IMR-90 (cell line): ENCODE measurements around the gene TRIAP1. TPM values are rescaled to one million over a fixed set of nuclear protein-coding genes. Genes with fewer than 3 reads are reported as not detected.
A peak's percentile ranks its signal among the peaks of the same experiment; 100 is the strongest.

Experiments
- ATAC-seq: fragments of 200-7000 bp; cut with Tn5 transposase; 2 replicates; pipeline ENCODE4 v1.9.1; 2020; ENCODE audit warnings: low read depth, mild to moderate bottlenecking, moderate library complexity
- BruUV-seq: library from RNA; stranded (reverse); fragments of 400-500 nt; replicated peaks from 2 replicates; lab custom pipeline; 2021; lab: Mats Ljungman, UMichigan
- CTCF ChIA-PET: fragments of 300-600 bp; formaldehyde crosslinking; extraction: SDS; loops from one replicate; lab custom pipeline; 2021; ENCODE audit warnings: antibody characterized with exemption; lab: Yijun Ruan, JAX
- POLR2A ChIA-PET: fragments of 300-600 bp; sonication (Branson Sonifier 250); formaldehyde crosslinking; loops from one replicate; lab custom pipeline; 2022; ENCODE audit warnings: antibody characterized with exemption; ENCODE audit not compliant: unreplicated experiment; lab: Charles Lee
- DNase-seq: peaks from one replicate; pipeline ENCODE4 v3.0.0; 2013
- H2AFZ ChIP-seq: replicated peaks from 2 replicates; pipeline ENCODE3; 2013; ENCODE audit warnings: low read length, mild to moderate bottlenecking; ENCODE audit not compliant: poor library complexity
- H2AK5ac ChIP-seq: 2 replicates; pipeline ENCODE4 v1.6.1; 2013; ENCODE audit warnings: low read depth, low read length, inconsistent platforms
- H2AK9ac ChIP-seq: replicated peaks from 2 replicates; pipeline ENCODE3; 2013; ENCODE audit warnings: mild to moderate bottlenecking, low read depth, low read length, moderate library complexity; ENCODE audit not compliant: poor library complexity
- H2BK120ac ChIP-seq: 2 replicates; pipeline ENCODE4 v1.6.1; 2013; ENCODE audit warnings: low read depth, low read length, inconsistent platforms
- H2BK15ac ChIP-seq: 3 replicates; pipeline ENCODE4 v1.6.1; 2013; ENCODE audit warnings: low read depth, low read length, inconsistent platforms
- H2BK20ac ChIP-seq: 2 replicates; pipeline ENCODE4 v1.6.1; 2013; ENCODE audit warnings: low read depth, mild to moderate bottlenecking, inconsistent platforms, low read length, moderate library complexity
- H2BK5ac ChIP-seq: 2 replicates; pipeline ENCODE4 v1.6.1; 2013; ENCODE audit warnings: mild to moderate bottlenecking, low read depth, low read length, inconsistent platforms; ENCODE audit not compliant: poor library complexity, severe bottlenecking
- H3K14ac ChIP-seq: replicated peaks from 2 replicates; pipeline ENCODE4 v1.6.1; 2013; ENCODE audit warnings: low read depth, low read length, inconsistent platforms
- H3K18ac ChIP-seq: 2 replicates; pipeline ENCODE4 v1.6.1; 2013; ENCODE audit warnings: low read depth, low read length, control low read depth
- H3K23ac ChIP-seq: 2 replicates; pipeline ENCODE4 v1.6.1; 2013; ENCODE audit warnings: low read depth, low read length, inconsistent platforms
- H3K27ac ChIP-seq: 2 replicates; pipeline ENCODE4 v1.5.1; 2013; ENCODE audit warnings: mild to moderate bottlenecking, control low read depth, low read length; ENCODE audit not compliant: insufficient read depth
- H3K27me3 ChIP-seq: 2 replicates; pipeline ENCODE4 v1.6.1; 2013; ENCODE audit warnings: low read length; ENCODE audit not compliant: control insufficient read depth, insufficient read depth
- H3K36me3 ChIP-seq: 2 replicates; pipeline ENCODE4 v1.6.1; 2013; ENCODE audit warnings: low read length, mixed read lengths; ENCODE audit not compliant: control insufficient read depth, insufficient read depth
- H3K4ac ChIP-seq: 2 replicates; pipeline ENCODE4 v1.6.1; 2013; ENCODE audit warnings: low read depth, low read length, inconsistent platforms
- H3K4me1 ChIP-seq: 2 replicates; pipeline ENCODE4 v1.6.1; 2013; ENCODE audit warnings: low read length, mixed read lengths; ENCODE audit not compliant: control insufficient read depth, insufficient read depth
- H3K4me2 ChIP-seq: 2 replicates; pipeline ENCODE4 v1.6.1; 2013; ENCODE audit warnings: low read depth, mild to moderate bottlenecking, control low read depth, low read length, moderate library complexity
- H3K4me3 ChIP-seq: 2 replicates; pipeline ENCODE4 v1.5.1; 2013; ENCODE audit warnings: low read depth, mild to moderate bottlenecking, control low read depth, low read length, moderate library complexity; ENCODE audit not compliant: insufficient read depth
- H3K56ac ChIP-seq: 2 replicates; pipeline ENCODE4 v1.6.1; 2013; ENCODE audit warnings: low read length, inconsistent platforms; ENCODE audit not compliant: insufficient read depth; ENCODE audit errors: extremely low read depth
- H3K79me1 ChIP-seq, 2 experiments: 2 replicates each; pipeline ENCODE4 v1.6.1; 2013; ENCODE audit warnings: low read length in 2 of 2, inconsistent platforms in 1 of 2, low read depth in 1 of 2
- H3K9ac ChIP-seq: 2 replicates; pipeline ENCODE4 v1.6.1; 2013; ENCODE audit warnings: low read depth, low read length, control low read depth
- H3K9me1 ChIP-seq: 2 replicates; pipeline ENCODE4 v1.6.1; 2013; ENCODE audit warnings: low read length, inconsistent platforms; ENCODE audit not compliant: insufficient read depth
- H3K9me3 ChIP-seq: 2 replicates; pipeline ENCODE4 v1.6.1; 2013; ENCODE audit warnings: low read length; ENCODE audit not compliant: control insufficient read depth, insufficient read depth
- H4K20me1 ChIP-seq: 2 replicates; pipeline ENCODE4 v1.6.1; 2013; ENCODE audit warnings: low read length, inconsistent platforms; ENCODE audit not compliant: insufficient read depth
- H4K5ac ChIP-seq: 2 replicates; pipeline ENCODE4 v1.6.1; 2013; ENCODE audit warnings: mild to moderate bottlenecking, low read depth, low read length, control low read depth
- H4K8ac ChIP-seq, 2 experiments: 2 replicates each; pipeline ENCODE4 v1.6.1; 2013; ENCODE audit warnings: low read depth in 2 of 2, low read length in 2 of 2, control low read depth in 1 of 2, inconsistent platforms in 1 of 2
- H4K91ac ChIP-seq: 2 replicates; pipeline ENCODE4 v1.6.1; 2013; ENCODE audit warnings: low read depth, low read length, inconsistent platforms; ENCODE audit not compliant: insufficient read depth
- CHD1 ChIP-seq: IDR thresholded peaks from 2 replicates; pipeline ENCODE4 v1.6.1; 2012; ENCODE audit warnings: low read depth, low read length, improper control_type of control experiment
- CTCF ChIP-seq: conservative IDR thresholded peaks from 2 replicates; pipeline ENCODE4 v1.5.1; 2012; ENCODE audit warnings: mild to moderate bottlenecking, low read depth, low read length, improper control_type of control experiment
- RFX5 ChIP-seq: IDR thresholded peaks from 2 replicates; pipeline ENCODE4 v1.8.0; 2012; ENCODE audit warnings: low read depth, mild to moderate bottlenecking, low read length, moderate library complexity
- SMC3 ChIP-seq: fragments of 150-350 bp; IDR thresholded peaks from 2 replicates; pipeline ENCODE4 v1.6.1; 2016; ENCODE audit warnings: low read depth, mild to moderate bottlenecking, antibody characterized with exemption, low read length, moderate library complexity
- WGBS, 2 experiments: methylation state at CpG; one replicate each; pipeline versions ENCODE4 v1.1.5 to v1.1.7; 2013; ENCODE audit warnings: missing lambda C conversion rate in 2 of 2; ENCODE audit not compliant: insufficient read length in 1 of 2; ENCODE audit errors: extremely low coverage in 2 of 2; 5-methylcytosine and 5-hydroxymethylcytosine counted together
- dilution Hi-C: fragments of 300-500 bp; cut with HindIII; formaldehyde crosslinking; loops from one replicate; pipeline ENCODE4 v1.14.3; 2018; ENCODE audit warnings: low sequenced_read_pairs; ENCODE audit not compliant: unreplicated experiment
- in situ Hi-C: fragments of 300-500 bp; cut with MboI; formaldehyde crosslinking; loops from 3 replicates; pipeline ENCODE4 v1.14.3; 2019; ENCODE audit warnings: low sequenced_read_pairs, inconsistent platforms, mixed read lengths
- intact Hi-C: fragments of 100-400 bp; cut with micrococcal nuclease; formaldehyde crosslinking; loops from 2 replicates; pipeline ENCODE4 v1.10.0; 2022
- polyA plus RNA-seq, 3 experiments: library from polyadenylated mRNA; depleted of rRNA; stranded (reverse); fragments of >200 nt; gene quantifications; 2 replicates each; pipeline ENCODE4 v1.2.3, GENCODE V29; 2012; ENCODE audit warnings: low replicate concordance in 1 of 3
- total RNA-seq: library from RNA; depleted of rRNA; stranded (reverse); fragments of >200 nt; gene quantifications from 2 replicates; pipeline ENCODE4 v1.2.3, GENCODE V29; 2012

TRIAP1 gene
- total and polyA plus RNA-seq, 2 of the 4 experiments (the other 2 are of a cell fraction), result 19.2 to 32.3 TPM

DNA sequence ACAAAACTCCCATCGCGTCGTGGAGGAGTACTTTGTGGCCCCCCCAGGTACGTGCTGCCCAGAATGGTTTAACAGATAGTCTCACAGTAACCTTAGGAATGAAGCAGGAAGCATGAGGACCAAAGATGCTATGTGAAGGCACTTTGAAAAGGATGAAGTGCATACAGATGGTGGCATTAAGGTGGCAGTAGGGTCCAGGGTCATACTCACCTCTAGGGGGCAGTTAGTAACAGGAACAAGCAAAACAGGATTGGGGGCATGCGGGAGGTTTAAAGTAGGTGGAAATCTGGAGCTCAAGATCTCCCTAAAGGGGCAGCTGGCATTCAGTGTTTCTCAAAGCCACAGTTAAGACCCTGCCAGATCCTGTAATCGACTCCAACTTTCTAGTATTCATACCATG is 10.9 kb upstream of the TRIAP1 start:
- no peak for DNase-seq
- Histone ChIP-seq H3K9me3 (no peaks in the 10 kb centered on the region), H4K8ac (no peak overlapping the region), H3K27ac (no peak overlapping the region), H3K4me3 (no peak overlapping the region), H4K5ac (no peak overlapping the region), H3K79me1 (peaks cover 11 to 44% of the 10 kb centered on the region in 2 experiments; a peak in 3 of 4 replicates), H3K9ac (no peak overlapping the region), H4K20me1 (peaks cover 23% of the 10 kb centered on the region; the same call in 1 of the 2 replicates), H2AK5ac (no peak overlapping the region), H3K27me3 (no peaks in the 10 kb centered on the region), H2BK120ac (no peak overlapping the region), H2AK9ac (no peak overlapping the region), H3K4ac (no peak overlapping the region), H4K91ac (no peak overlapping the region), H3K14ac (no peak overlapping the region), H3K4me2 (no peak overlapping the region), H2BK20ac (no peak overlapping the region), H3K23ac (no peak overlapping the region), H2AFZ (no peak overlapping the region), H2BK15ac (no peak overlapping the region), H3K36me3 (peaks cover 57% of the 10 kb centered on the region), H3K4me1 (no peaks in the 10 kb centered on the region), H3K18ac (no peak overlapping the region), H2BK5ac (no peak overlapping the region), H3K9me1 (no peaks in the 10 kb centered on the region), H3K56ac (no peak overlapping the region)
- TF ChIP-seq CTCF (peak; percentile 15; the same call in 1 of the 2 replicates), RFX5 (no peak), SMC3 (no peak), CHD1 (no peak)
- dilution Hi-C loops (no loop called here), intact Hi-C loops (no loop called here), in situ Hi-C loops (no loop called here)
- ChIA-PET CTCF (interaction anchor here (1.7 kb wide), 1 partner anchor 10 kb away, joined by 6 read pairs; no protein-coding TSS in a partner anchor), POLR2A (no interaction called here)
- WGBS, 2 experiments, result 100% methylated on average over 3 of the region's 6 CpGs; no CpG with 5 or more reads in 1 of the 2 experiments
- BruUV-seq, result no TSS peak
- ATAC-seq, result no peak
